PC-3 (cell line): ENCODE results near the gene HEYL. TPM values are rescaled to one million over a fixed set of nuclear protein-coding genes. Genes with fewer than 3 reads are reported as not detected.
"Not testable (repeated sequence)": the region's sequence is repeated elsewhere in the genome, so short reads cannot be mapped to it uniquely, and the experiment has no call there.

Experiments used
- ATAC-seq: fragments of 200-7000 bp; cut with Tn5 transposase; 2 replicates; pipeline ENCODE4 v1.9.1; 2020; ENCODE audit warnings: mild to moderate bottlenecking, moderate library complexity
- BruUV-seq: library from RNA; stranded (reverse); fragments of 400-500 nt; replicated peaks from 2 replicates; lab custom pipeline; 2021; lab: Mats Ljungman, UMichigan
- CTCF ChIA-PET: fragments of 300-600 bp; sonication (Branson Sonifier 250); formaldehyde crosslinking; loops from one replicate; lab custom pipeline; 2022; ENCODE audit warnings: antibody characterized with exemption; lab: Charles Lee
- POLR2A ChIA-PET: fragments of 300-600 bp; sonication (Branson Sonifier 250); formaldehyde crosslinking; loops from one replicate; lab custom pipeline; 2022; ENCODE audit warnings: antibody characterized with exemption; ENCODE audit not compliant: unreplicated experiment; lab: Charles Lee
- DNase-seq: peaks from one replicate; pipeline ENCODE4 v3.0.0-alpha.2; 2015
- H2AFZ ChIP-seq: fragments of 300-600 bp; sonication (generic); 2 replicates; pipeline ENCODE4 v1.6.0; 2016; ENCODE audit warnings: antibody characterized with exemption, low read length
- H3F3A ChIP-seq: fragments of 300-600 bp; sonication (generic); one replicate; pipeline ENCODE4 v1.6.0; 2017; ENCODE audit warnings: antibody characterized with exemption, low read length, control low read depth, mild to moderate bottlenecking; ENCODE audit not compliant: unreplicated experiment
- H3K27ac ChIP-seq: fragments of 300-600 bp; sonication (generic); 2 replicates; pipeline ENCODE4 v1.5.1; 2016; ENCODE audit warnings: mild to moderate bottlenecking, low read length
- H3K27me3 ChIP-seq: fragments of 300-600 bp; sonication (generic); 2 replicates; pipeline ENCODE4 v1.6.1; 2016; ENCODE audit warnings: low read length, mixed read lengths
- H3K36me3 ChIP-seq: fragments of 300-600 bp; sonication (generic); 2 replicates; pipeline ENCODE4 v1.6.1; 2016; ENCODE audit warnings: low read depth, mixed run types, low read length, mixed read lengths
- H3K4me1 ChIP-seq: fragments of 300-600 bp; sonication (generic); 2 replicates; pipeline ENCODE4 v1.5.1; 2016; ENCODE audit warnings: low read length; ENCODE audit not compliant: insufficient read depth
- H3K4me2 ChIP-seq: fragments of 300-600 bp; sonication (generic); 2 replicates; pipeline ENCODE4 v1.6.0; 2016; ENCODE audit warnings: low read length
- H3K4me3 ChIP-seq: fragments of 300-600 bp; sonication (generic); 2 replicates; pipeline ENCODE4 v1.5.1; 2016; ENCODE audit warnings: mild to moderate bottlenecking, low read length, mixed read lengths
- H3K79me2 ChIP-seq: fragments of 300-600 bp; sonication (generic); 2 replicates; pipeline ENCODE4 v1.6.1; 2017; ENCODE audit warnings: low read length, mixed read lengths
- H3K9ac ChIP-seq: fragments of 300-600 bp; sonication (generic); 2 replicates; pipeline ENCODE4 v1.6.0; 2016; ENCODE audit warnings: mild to moderate bottlenecking, low read length
- H3K9me2 ChIP-seq: fragments of 300-600 bp; sonication (generic); replicated peaks from 2 replicates; pipeline ENCODE4 v1.6.1; 2016; ENCODE audit warnings: mixed run types, low read length, mixed read lengths
- H3K9me3 ChIP-seq: fragments of 300-600 bp; sonication (generic); 2 replicates; pipeline ENCODE4 v1.6.1; 2016; ENCODE audit warnings: low read length, mixed read lengths
- H4K20me1 ChIP-seq: fragments of 300-600 bp; sonication (generic); 2 replicates; pipeline ENCODE4 v1.6.1; 2016; ENCODE audit warnings: low read length, mixed read lengths
- EZH2 ChIP-seq: fragments of 300-600 bp; sonication (generic); IDR thresholded peaks from one replicate; pipeline ENCODE4 v1.6.1; 2017; ENCODE audit warnings: antibody characterized with exemption, mild to moderate bottlenecking, low read length; ENCODE audit not compliant: unreplicated experiment
- EZH2phosphoT487 ChIP-seq: fragments of 300-600 bp; sonication (generic); IDR thresholded peaks from 2 replicates; pipeline ENCODE4 v1.6.1; 2018; ENCODE audit warnings: mild to moderate bottlenecking, antibody characterized with exemption, low read length, borderline replicate concordance
- intact Hi-C: fragments of 100-400 bp; cut with micrococcal nuclease; formaldehyde crosslinking; loops from 2 replicates; pipeline ENCODE4 v1.9.0; 2023
- total RNA-seq: library from RNA; depleted of rRNA; stranded (reverse); fragments of >200 nt; gene quantifications from 2 replicates; pipeline ENCODE4 v1.2.3, GENCODE V29; 2014
- TF ChIP-seq, protein P1 (sequence below): fragments of 300-600 bp; sonication (generic); conservative IDR thresholded peaks from 2 replicates; pipeline ENCODE4 v1.5.1; 2017; ENCODE audit warnings: antibody characterized with exemption, low read depth, mild to moderate bottlenecking, low read length

The HEYL gene
- total RNA-seq, 1 experiment from 2014 or later = not detected

GRCh38 chr1:39613250-39613649 lies 26.2 kb downstream of the HEYL start:
- no peak for DNase-seq
- H3K9me2 ChIP-seq = no peaks in the 10 kb centered on the region
- no peak overlapping the region for H3K27ac ChIP-seq
- no TSS peak for BruUV-seq
- H3K4me1 ChIP-seq = no peaks in the 10 kb centered on the region
- intact Hi-C loops = no loop called here
- no peak overlapping the region for H3K9ac ChIP-seq
- H3K9me3 ChIP-seq = no peaks in the 10 kb centered on the region
- no peaks in the 10 kb centered on the region for H3F3A ChIP-seq
- CTCF ChIA-PET = no interaction called here
- TF ChIP-seq EZH2phosphoT487 = no peak
- TF ChIP-seq, protein P1, sequence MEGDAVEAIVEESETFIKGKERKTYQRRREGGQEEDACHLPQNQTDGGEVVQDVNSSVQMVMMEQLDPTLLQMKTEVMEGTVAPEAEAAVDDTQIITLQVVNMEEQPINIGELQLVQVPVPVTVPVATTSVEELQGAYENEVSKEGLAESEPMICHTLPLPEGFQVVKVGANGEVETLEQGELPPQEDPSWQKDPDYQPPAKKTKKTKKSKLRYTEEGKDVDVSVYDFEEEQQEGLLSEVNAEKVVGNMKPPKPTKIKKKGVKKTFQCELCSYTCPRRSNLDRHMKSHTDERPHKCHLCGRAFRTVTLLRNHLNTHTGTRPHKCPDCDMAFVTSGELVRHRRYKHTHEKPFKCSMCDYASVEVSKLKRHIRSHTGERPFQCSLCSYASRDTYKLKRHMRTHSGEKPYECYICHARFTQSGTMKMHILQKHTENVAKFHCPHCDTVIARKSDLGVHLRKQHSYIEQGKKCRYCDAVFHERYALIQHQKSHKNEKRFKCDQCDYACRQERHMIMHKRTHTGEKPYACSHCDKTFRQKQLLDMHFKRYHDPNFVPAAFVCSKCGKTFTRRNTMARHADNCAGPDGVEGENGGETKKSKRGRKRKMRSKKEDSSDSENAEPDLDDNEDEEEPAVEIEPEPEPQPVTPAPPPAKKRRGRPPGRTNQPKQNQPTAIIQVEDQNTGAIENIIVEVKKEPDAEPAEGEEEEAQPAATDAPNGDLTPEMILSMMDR = no peak
- TF ChIP-seq EZH2 = no peak
- H4K20me1 ChIP-seq = no peaks in the 10 kb centered on the region
- no peak overlapping the region for H2AFZ ChIP-seq
- no peaks in the 10 kb centered on the region for H3K27me3 ChIP-seq
- POLR2A ChIA-PET = no interaction called here
- no peaks in the 10 kb centered on the region for H3K79me2 ChIP-seq
- H3K4me2 ChIP-seq = no peak overlapping the region
- H3K4me3 ChIP-seq = no peak overlapping the region
- H3K36me3 ChIP-seq = no peaks in the 10 kb centered on the region
- peak; percentile 29; the same call in 1 of the 2 replicates for ATAC-seq

- Histone ChIP-seq H3K79me2 (no peaks in the 10 kb centered on the region), H2AFZ (no peak overlapping the region), H3K27me3 (no peaks in the 10 kb centered on the region), H3K4me3 (no peak overlapping the region), H3K36me3 (no peaks in the 10 kb centered on the region), H3K9ac (no peak overlapping the region), H3F3A (no peaks in the 10 kb centered on the region), H3K9me2 (no peaks in the 10 kb centered on the region), H3K4me1 (peaks cover 6% of the 10 kb centered on the region; the same call in 1 of the 2 replicates), H3K27ac (no peak overlapping the region), H3K9me3 (no peaks in the 10 kb centered on the region), H4K20me1 (no peaks in the 10 kb centered on the region), H3K4me2 (no peak overlapping the region)
- ChIA-PET POLR2A (no interaction called here), CTCF (no interaction called here)
- DNase-seq = peak; percentile 34
- intact Hi-C loops = no loop called here
- TF ChIP-seq EZH2phosphoT487 (no peak), EZH2 (no peak)
- TF ChIP-seq, protein P1 = peak; percentile 82
- ATAC-seq = peak; percentile 31; the same call in 1 of the 2 replicates
- BruUV-seq = no TSS peak
Observed at GRCh38 chr1:39609618-39610331, 29.7 kb downstream of the HEYL start.

DNA sequence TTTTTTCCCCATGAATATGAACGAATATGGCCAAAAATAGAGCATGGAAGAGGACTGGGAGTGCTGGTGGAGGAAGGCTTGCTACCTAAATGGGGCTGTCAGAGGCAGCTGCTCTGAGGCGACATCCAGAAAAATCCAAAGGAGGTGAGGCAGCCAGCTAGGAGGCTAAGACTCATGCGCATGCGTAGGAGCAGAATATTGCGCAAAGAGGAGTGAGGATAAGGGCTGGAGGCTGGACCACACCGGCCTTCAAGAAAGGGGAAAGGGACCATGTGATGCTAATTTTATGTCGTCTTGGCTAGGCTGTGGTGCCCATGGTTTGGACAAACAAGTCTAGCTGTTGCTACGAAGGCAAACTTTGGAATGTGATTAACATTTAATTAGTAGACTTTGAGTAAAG lies 30.5 kb downstream of the HEYL start:
- DNase-seq (no peak), ATAC-seq (no peak)
- Histone ChIP-seq H3K4me3 (no peak overlapping the region), H3K9me3 (no peaks in the 10 kb centered on the region), H2AFZ (no peak overlapping the region), H3K79me2 (no peaks in the 10 kb centered on the region), H3K27me3 (no peaks in the 10 kb centered on the region), H3K4me1 (peaks cover 6% of the 10 kb centered on the region; the same call in 1 of the 2 replicates), H3K36me3 (no peaks in the 10 kb centered on the region), H3K27ac (no peak overlapping the region), H4K20me1 (no peaks in the 10 kb centered on the region), H3K9ac (no peak overlapping the region), H3K4me2 (no peak overlapping the region), H3F3A (no peaks in the 10 kb centered on the region), H3K9me2 (no peaks in the 10 kb centered on the region)
- intact Hi-C loops = no loop called here
- ChIA-PET CTCF (no interaction called here), POLR2A (no interaction called here)
- TF ChIP-seq EZH2phosphoT487 = no peak
- TF ChIP-seq, protein P1 = no peak
- no peak for TF ChIP-seq EZH2
- no TSS peak for BruUV-seq

DNA sequence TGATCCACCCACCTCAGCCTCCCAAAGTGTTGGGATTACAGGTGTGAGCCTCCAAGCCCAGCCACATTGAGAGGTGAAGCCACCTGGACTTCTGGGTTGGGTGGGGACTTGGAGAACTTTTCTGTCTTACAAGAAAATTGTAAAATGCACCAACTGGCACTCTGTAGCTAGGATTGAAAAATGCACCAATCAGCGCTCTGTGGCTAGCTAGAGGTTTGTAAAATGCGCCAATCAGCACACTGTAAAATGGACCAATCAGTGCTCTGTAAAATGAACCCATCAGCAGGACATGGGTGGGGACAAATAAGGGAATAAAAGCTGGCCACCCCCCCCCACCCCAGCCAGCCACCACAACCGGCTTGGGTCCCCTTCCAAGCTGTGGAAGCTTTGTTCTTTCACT lies 35.8 kb downstream of the HEYL start:
- POLR2A ChIA-PET = not testable (repeated sequence)

More for the DNA sequence above, 35.8 kb downstream of the HEYL start:
- H3K9ac ChIP-seq, H4K20me1 ChIP-seq, H3K9me3 ChIP-seq, H3K4me1 ChIP-seq, H3K36me3 ChIP-seq, H2AFZ ChIP-seq, BruUV-seq, H3K4me3 ChIP-seq, intact Hi-C loops, DNase-seq, H3F3A ChIP-seq, H3K9me2 ChIP-seq, H3K27me3 ChIP-seq, H3K79me2 ChIP-seq, ATAC-seq, H3K4me2 ChIP-seq, H3K27ac ChIP-seq: not testable (repeated sequence)
- CTCF ChIA-PET = interaction anchor here (0.6 to 0.7 kb wide), 3 partner anchors 50 to 191 kb away, joined by 4 to 5 read pairs (median 5); no protein-coding TSS in a partner anchor
